Measurements from ENCODE around the gene RPGRIP1L.

GRCh38 chr16:53713403-53714204 lies 9.9 kb upstream of the RPGRIP1L start:
- TF ChIP-seq CTCF (IDR thresholded peaks at IDR 0.05) (no peak), POLR2A (IDR thresholded peaks at IDR 0.05) (no peak)
